Glutamatergic neuron (in vitro differentiated cells): ENCODE data around the gene PRKAR1A. TPM values are rescaled to one million over a fixed set of nuclear protein-coding genes. Genes with fewer than 3 reads are reported as not detected.

ENCODE experiments used
- DNase-seq: peaks from one replicate; pipeline ENCODE4 v3.0.0; 2022
- H3K27ac Mint-ChIP-seq: one replicate; pipeline ENCODE4 v1.8.0; 2020; ENCODE audit warnings: mild to moderate bottlenecking, mixed read lengths, inconsistent platforms; ENCODE audit not compliant: unreplicated experiment
- H3K27me3 Mint-ChIP-seq: one replicate; pipeline ENCODE4 v1.8.0; 2020; ENCODE audit warnings: mild to moderate bottlenecking, moderate library complexity, mixed read lengths, inconsistent platforms; ENCODE audit not compliant: unreplicated experiment
- H3K36me3 Mint-ChIP-seq: one replicate; pipeline ENCODE4 v1.8.0; 2020; ENCODE audit warnings: mild to moderate bottlenecking, mixed read lengths, inconsistent platforms; ENCODE audit not compliant: unreplicated experiment
- H3K4me1 Mint-ChIP-seq: one replicate; pipeline ENCODE4 v1.8.0; 2020; ENCODE audit warnings: mild to moderate bottlenecking, low read depth, mixed read lengths, inconsistent platforms; ENCODE audit not compliant: unreplicated experiment
- H3K4me3 Mint-ChIP-seq: one replicate; pipeline ENCODE4 v1.8.0; 2020; ENCODE audit warnings: mild to moderate bottlenecking, mixed read lengths, inconsistent platforms; ENCODE audit not compliant: unreplicated experiment
- H3K9me3 Mint-ChIP-seq: one replicate; pipeline ENCODE4 v1.8.0; 2020; ENCODE audit warnings: mild to moderate bottlenecking, moderate library complexity, mixed read lengths, inconsistent platforms; ENCODE audit not compliant: unreplicated experiment
- total RNA-seq: library from RNA; stranded (reverse); fragmentation: NEBNext Ultra II Directional; extraction: Animal tissue kit (Norgen Biotek cat#: 25700); gene quantifications from one replicate; pipeline ENCODE4 v1.2.1, GENCODE V29; 2021; ENCODE audit not compliant: unreplicated experiment
- TF ChIP-seq, protein P1 (sequence below): fragments of 200-600 bp; sonication (generic); IDR thresholded peaks from one replicate; pipeline ENCODE4 v1.5.0; 2021; ENCODE audit not compliant: partially characterized antibody, unreplicated experiment

PRKAR1A gene
- total RNA-seq, 1 donor from 2014 or later, result 277 TPM

DNA sequence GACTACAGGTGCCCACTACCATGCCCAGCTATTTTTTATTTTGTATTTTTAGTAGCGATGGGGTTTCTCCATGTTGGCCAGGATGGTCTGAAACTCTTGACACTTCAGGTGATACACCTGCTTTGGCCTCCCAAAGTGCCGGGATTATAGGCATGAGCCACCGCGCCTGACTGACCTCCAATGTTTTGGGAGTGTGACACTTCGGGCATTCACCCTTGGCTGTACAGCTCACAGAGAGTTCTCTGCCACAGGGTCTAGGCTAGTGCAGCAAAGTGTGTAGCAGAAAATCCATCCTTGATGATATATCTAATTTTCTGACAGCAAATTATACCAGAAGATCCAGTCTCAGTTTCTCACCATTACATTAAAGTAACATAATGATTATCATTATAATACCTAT is 74.8 kb downstream of the PRKAR1A start:
- H3K27me3 Mint-ChIP-seq, result peaks cover 5% of the 10 kb centered on the region
- H3K27ac Mint-ChIP-seq, result no peak overlapping the region
- DNase-seq, result no peak
- H3K9me3 Mint-ChIP-seq, result peaks cover 3% of the 10 kb centered on the region
- H3K4me1 Mint-ChIP-seq, result peaks cover under 1% of the 10 kb centered on the region
- H3K4me3 Mint-ChIP-seq, result no peak overlapping the region
- H3K36me3 Mint-ChIP-seq, result peaks cover 10% of the 10 kb centered on the region
- TF ChIP-seq, protein P1, sequence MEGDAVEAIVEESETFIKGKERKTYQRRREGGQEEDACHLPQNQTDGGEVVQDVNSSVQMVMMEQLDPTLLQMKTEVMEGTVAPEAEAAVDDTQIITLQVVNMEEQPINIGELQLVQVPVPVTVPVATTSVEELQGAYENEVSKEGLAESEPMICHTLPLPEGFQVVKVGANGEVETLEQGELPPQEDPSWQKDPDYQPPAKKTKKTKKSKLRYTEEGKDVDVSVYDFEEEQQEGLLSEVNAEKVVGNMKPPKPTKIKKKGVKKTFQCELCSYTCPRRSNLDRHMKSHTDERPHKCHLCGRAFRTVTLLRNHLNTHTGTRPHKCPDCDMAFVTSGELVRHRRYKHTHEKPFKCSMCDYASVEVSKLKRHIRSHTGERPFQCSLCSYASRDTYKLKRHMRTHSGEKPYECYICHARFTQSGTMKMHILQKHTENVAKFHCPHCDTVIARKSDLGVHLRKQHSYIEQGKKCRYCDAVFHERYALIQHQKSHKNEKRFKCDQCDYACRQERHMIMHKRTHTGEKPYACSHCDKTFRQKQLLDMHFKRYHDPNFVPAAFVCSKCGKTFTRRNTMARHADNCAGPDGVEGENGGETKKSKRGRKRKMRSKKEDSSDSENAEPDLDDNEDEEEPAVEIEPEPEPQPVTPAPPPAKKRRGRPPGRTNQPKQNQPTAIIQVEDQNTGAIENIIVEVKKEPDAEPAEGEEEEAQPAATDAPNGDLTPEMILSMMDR, result no peak

DNA sequence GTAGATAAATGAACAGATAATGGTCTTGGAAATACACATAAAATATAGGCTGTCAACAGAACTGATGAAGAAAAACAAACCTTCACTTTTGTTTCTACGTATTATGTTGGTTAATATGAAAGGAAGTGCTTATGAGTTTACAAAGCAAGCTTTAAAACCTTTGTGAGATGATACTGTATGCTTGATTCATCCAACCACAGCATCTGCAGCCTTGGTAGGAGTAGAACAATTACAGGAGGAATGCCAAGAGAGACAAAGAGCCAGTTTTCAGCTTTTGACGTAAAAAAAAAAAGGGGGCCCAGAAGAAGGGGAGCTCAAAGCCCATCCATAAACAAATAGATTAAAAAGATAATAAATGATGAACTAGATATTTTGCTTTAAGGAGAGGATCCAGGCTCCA is 75.6 kb downstream of the PRKAR1A start:
- no peaks in the 10 kb centered on the region for H3K4me1 Mint-ChIP-seq
- peaks cover 5% of the 10 kb centered on the region for H3K9me3 Mint-ChIP-seq
- peaks cover 10% of the 10 kb centered on the region for H3K36me3 Mint-ChIP-seq
- no peak overlapping the region for H3K4me3 Mint-ChIP-seq
- H3K27ac Mint-ChIP-seq, result no peak overlapping the region
- no peak for DNase-seq
- H3K27me3 Mint-ChIP-seq, result peaks cover 5% of the 10 kb centered on the region
- TF ChIP-seq, protein P1, result no peak

- DNase-seq, result no peak
- TF ChIP-seq, protein P1, result no peak
- Mint-ChIP-seq H3K36me3 (peaks cover 10% of the 10 kb centered on the region), H3K27me3 (peaks cover 5% of the 10 kb centered on the region), H3K4me3 (no peak overlapping the region), H3K9me3 (peaks cover 5% of the 10 kb centered on the region), H3K27ac (no peak overlapping the region), H3K4me1 (no peaks in the 10 kb centered on the region)
These were observed 76.1 kb downstream of the PRKAR1A start for GRCh38 chr17:68588362-68588761.

- TF ChIP-seq, protein P1, result no peak
- Mint-ChIP-seq H3K4me3 (no peak overlapping the region), H3K9me3 (peaks cover 5% of the 10 kb centered on the region), H3K27me3 (peaks cover 5% of the 10 kb centered on the region), H3K36me3 (peaks cover 10% of the 10 kb centered on the region), H3K4me1 (no peaks in the 10 kb centered on the region), H3K27ac (no peak overlapping the region)
- DNase-seq, result no peak
These were observed 76.9 kb downstream of the PRKAR1A start for GRCh38 chr17:68589086-68589485.

GRCh38 chr17:68591583-68591982 is 79.4 kb downstream of the PRKAR1A start:
- no peak for DNase-seq
- H3K9me3 Mint-ChIP-seq, result peaks cover 5% of the 10 kb centered on the region
- TF ChIP-seq, protein P1, result no peak
- peaks cover 10% of the 10 kb centered on the region for H3K36me3 Mint-ChIP-seq
- no peak overlapping the region for H3K4me3 Mint-ChIP-seq
- H3K4me1 Mint-ChIP-seq, result no peaks in the 10 kb centered on the region
- no peak overlapping the region for H3K27ac Mint-ChIP-seq
- peaks cover 5% of the 10 kb centered on the region for H3K27me3 Mint-ChIP-seq
